SK-N-SH treated with all-trans-retinoic acid at 6 μM for 48 hours (cell line): ENCODE results near the gene USE1.
A peak's percentile ranks its signal among the peaks of the same experiment; 100 is the strongest.

ENCODE experiments used
- ATAC-seq: fragments of 200-7000 bp; cut with Tn5 transposase; 3 replicates; pipeline ENCODE4 v1.9.1; 2020; ENCODE audit warnings: mild to moderate bottlenecking, moderate library complexity
- ARNTL ChIP-seq: fragments of 450-650 bp; formaldehyde crosslinking; IDR thresholded peaks from 2 replicates; pipeline ENCODE4 v1.5.0; 2020; ENCODE audit warnings: low read depth, mild to moderate bottlenecking, moderate library complexity, borderline replicate concordance
- BACH2 ChIP-seq: fragments of 250-450 bp; sonication (Bioruptor Pico); IDR thresholded peaks from 2 replicates; pipeline ENCODE4 v1.9.0; 2021; ENCODE audit warnings: mild to moderate bottlenecking, borderline replicate concordance
- CSDC2 ChIP-seq: fragments of 250-450 bp; sonication (Bioruptor Pico); IDR thresholded peaks from 2 replicates; pipeline ENCODE4 v1.5.0; 2020; ENCODE audit warnings: mild to moderate bottlenecking, moderate library complexity
- CSRNP3 ChIP-seq: fragments of 250-450 bp; sonication (Bioruptor Pico); IDR thresholded peaks from 2 replicates; pipeline ENCODE4 v1.5.1; 2021; ENCODE audit warnings: mild to moderate bottlenecking, moderate library complexity
- ESRRG ChIP-seq: fragments of 250-450 bp; sonication (Bioruptor Pico); IDR thresholded peaks from 2 replicates; pipeline ENCODE4 v1.6.1; 2021; ENCODE audit warnings: mild to moderate bottlenecking
- GLIS3 ChIP-seq: fragments of 250-450 bp; sonication (Bioruptor Pico); IDR thresholded peaks from 2 replicates; pipeline ENCODE4 v1.5.0; 2020; ENCODE audit warnings: mild to moderate bottlenecking, moderate library complexity
- ISL1 ChIP-seq: fragments of 250-450 bp; sonication (Bioruptor Pico); IDR thresholded peaks from 2 replicates; pipeline ENCODE4 v2.1.2; 2022; ENCODE audit warnings: mild to moderate bottlenecking, moderate library complexity
- OSR1 ChIP-seq: fragments of 250-450 bp; sonication (Bioruptor Pico); IDR thresholded peaks from 2 replicates; pipeline ENCODE4 v1.8.0; 2022; ENCODE audit warnings: moderate library complexity, mild to moderate bottlenecking, inconsistent platforms
- POU6F1 ChIP-seq: fragments of 250-450 bp; sonication (Bioruptor Pico); IDR thresholded peaks from 2 replicates; pipeline ENCODE4 v1.8.0; 2021; ENCODE audit warnings: low read depth, mild to moderate bottlenecking, moderate library complexity, borderline replicate concordance
- PPARA ChIP-seq: fragments of 250-450 bp; sonication (Bioruptor Pico); IDR thresholded peaks from 2 replicates; pipeline ENCODE4 v1.5.0; 2020; ENCODE audit warnings: mild to moderate bottlenecking, borderline replicate concordance
- RARB ChIP-seq: fragments of 250-450 bp; sonication (Bioruptor Pico); IDR thresholded peaks from 2 replicates; pipeline ENCODE4 v1.8.0; 2021; ENCODE audit warnings: mild to moderate bottlenecking, moderate library complexity
- SNAI2 ChIP-seq: fragments of 250-450 bp; sonication (Bioruptor Pico); IDR thresholded peaks from 2 replicates; pipeline ENCODE4 v1.5.0; 2020; ENCODE audit warnings: mild to moderate bottlenecking, moderate library complexity
- TCF4 ChIP-seq: fragments of 250-450 bp; sonication (Bioruptor Pico); IDR thresholded peaks from 2 replicates; pipeline ENCODE4 v1.8.0; 2021; ENCODE audit warnings: mild to moderate bottlenecking, moderate library complexity, borderline replicate concordance
- TOX ChIP-seq: fragments of 250-450 bp; sonication (Bioruptor Pico); IDR thresholded peaks from 2 replicates; pipeline ENCODE4 v1.8.0; 2021; ENCODE audit warnings: mild to moderate bottlenecking, moderate library complexity, borderline replicate concordance
- TSHZ2 ChIP-seq: fragments of 250-450 bp; sonication (Bioruptor Pico); IDR thresholded peaks from 2 replicates; pipeline ENCODE4 v1.5.0; 2020; ENCODE audit warnings: mild to moderate bottlenecking, moderate library complexity
- ZC3H10 ChIP-seq: fragments of 250-450 bp; sonication (Bioruptor Pico); IDR thresholded peaks from 2 replicates; pipeline ENCODE4 v1.5.1; 2021; ENCODE audit warnings: mild to moderate bottlenecking, moderate library complexity
- ZFP3 ChIP-seq: fragments of 250-450 bp; sonication (Bioruptor Pico); IDR thresholded peaks from 2 replicates; pipeline ENCODE4 v1.5.0; 2020; ENCODE audit warnings: mild to moderate bottlenecking, moderate library complexity
- ZFP30 ChIP-seq: fragments of 450-650 bp; formaldehyde crosslinking; IDR thresholded peaks from 2 replicates; pipeline ENCODE4 v1.5.0; 2022; ENCODE audit warnings: mild to moderate bottlenecking, moderate library complexity
- ZNF565 ChIP-seq: fragments of 450-650 bp; formaldehyde crosslinking; conservative IDR thresholded peaks from 2 replicates; pipeline ENCODE4 v1.5.0; 2020; ENCODE audit warnings: low read depth, mild to moderate bottlenecking, moderate library complexity
- ZNF70 ChIP-seq: fragments of 450-650 bp; formaldehyde crosslinking; IDR thresholded peaks from 2 replicates; pipeline ENCODE4 v1.5.0; 2020; ENCODE audit warnings: mild to moderate bottlenecking, moderate library complexity
- ZNF8 ChIP-seq: fragments of 450-650 bp; formaldehyde crosslinking; IDR thresholded peaks from 2 replicates; pipeline ENCODE4 v1.5.0; 2020; ENCODE audit warnings: mild to moderate bottlenecking, moderate library complexity
- TF ChIP-seq, protein P1 (sequence below): fragments of 250-450 bp; sonication (Bioruptor Pico); IDR thresholded peaks from 2 replicates; pipeline ENCODE4 v1.8.0; 2020; ENCODE audit warnings: mild to moderate bottlenecking, moderate library complexity, borderline replicate concordance
- TF ChIP-seq, protein P2 (sequence below): fragments of 250-450 bp; sonication (Bioruptor Pico); IDR thresholded peaks from 2 replicates; pipeline ENCODE4 v1.5.1; 2020; ENCODE audit warnings: low read depth, mild to moderate bottlenecking, moderate library complexity

Gene USE1

GRCh38 chr19:17215127-17215971, at the start of gene USE1:
TSS of gene USE1 (plus strand) at chr19:17215357. CDS start at chr19:17215406, 49 bp downstream.
- TF ChIP-seq CSDC2 (CRISPR knock-in tag) (no peak), ZFP30 (CRISPR knock-in tag) (no peak), TCF4 (CRISPR knock-in tag) (no peak), ESRRG (CRISPR knock-in tag) (no peak), CSRNP3 (CRISPR knock-in tag) (no peak), SNAI2 (CRISPR knock-in tag) (no peak), ARNTL (no peak), ISL1 (CRISPR knock-in tag) (no peak), ZNF8 (no peak; the same call in 1 of the 2 replicates), BACH2 (CRISPR knock-in tag) (no peak), ZC3H10 (CRISPR knock-in tag) (0 out of 2 replicates have a peak, but pooled peaks have one; percentile 7), TOX (CRISPR knock-in tag) (no peak), ZNF70 (peak; percentile 26; the same call in 1 of the 2 replicates), ZFP3 (0 out of 2 replicates have a peak, but pooled peaks have one; percentile 12), OSR1 (CRISPR knock-in tag) (no peak), ZNF565 (CRISPR knock-in tag) (0 out of 2 replicates have a peak, but pooled peaks have one; percentile 26), TSHZ2 (CRISPR knock-in tag) (peak; percentile 23; the same call in 1 of the 2 replicates), PPARA (CRISPR knock-in tag) (0 out of 2 replicates have a peak, but pooled peaks have one; percentile 29), RARB (CRISPR knock-in tag) (peak; percentile 26; the same call in 1 of the 2 replicates), POU6F1 (CRISPR knock-in tag) (0 out of 2 replicates have a peak, but pooled peaks have one; percentile 12), GLIS3 (CRISPR knock-in tag) (no peak)
- TF ChIP-seq, protein P1, sequence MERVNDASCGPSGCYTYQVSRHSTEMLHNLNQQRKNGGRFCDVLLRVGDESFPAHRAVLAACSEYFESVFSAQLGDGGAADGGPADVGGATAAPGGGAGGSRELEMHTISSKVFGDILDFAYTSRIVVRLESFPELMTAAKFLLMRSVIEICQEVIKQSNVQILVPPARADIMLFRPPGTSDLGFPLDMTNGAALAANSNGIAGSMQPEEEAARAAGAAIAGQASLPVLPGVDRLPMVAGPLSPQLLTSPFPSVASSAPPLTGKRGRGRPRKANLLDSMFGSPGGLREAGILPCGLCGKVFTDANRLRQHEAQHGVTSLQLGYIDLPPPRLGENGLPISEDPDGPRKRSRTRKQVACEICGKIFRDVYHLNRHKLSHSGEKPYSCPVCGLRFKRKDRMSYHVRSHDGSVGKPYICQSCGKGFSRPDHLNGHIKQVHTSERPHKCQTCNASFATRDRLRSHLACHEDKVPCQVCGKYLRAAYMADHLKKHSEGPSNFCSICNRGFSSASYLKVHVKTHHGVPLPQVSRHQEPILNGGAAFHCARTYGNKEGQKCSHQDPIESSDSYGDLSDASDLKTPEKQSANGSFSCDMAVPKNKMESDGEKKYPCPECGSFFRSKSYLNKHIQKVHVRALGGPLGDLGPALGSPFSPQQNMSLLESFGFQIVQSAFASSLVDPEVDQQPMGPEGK (CRISPR knock-in tag), result 0 out of 2 replicates have a peak, but pooled peaks have one; percentile 47
- TF ChIP-seq, protein P2, sequence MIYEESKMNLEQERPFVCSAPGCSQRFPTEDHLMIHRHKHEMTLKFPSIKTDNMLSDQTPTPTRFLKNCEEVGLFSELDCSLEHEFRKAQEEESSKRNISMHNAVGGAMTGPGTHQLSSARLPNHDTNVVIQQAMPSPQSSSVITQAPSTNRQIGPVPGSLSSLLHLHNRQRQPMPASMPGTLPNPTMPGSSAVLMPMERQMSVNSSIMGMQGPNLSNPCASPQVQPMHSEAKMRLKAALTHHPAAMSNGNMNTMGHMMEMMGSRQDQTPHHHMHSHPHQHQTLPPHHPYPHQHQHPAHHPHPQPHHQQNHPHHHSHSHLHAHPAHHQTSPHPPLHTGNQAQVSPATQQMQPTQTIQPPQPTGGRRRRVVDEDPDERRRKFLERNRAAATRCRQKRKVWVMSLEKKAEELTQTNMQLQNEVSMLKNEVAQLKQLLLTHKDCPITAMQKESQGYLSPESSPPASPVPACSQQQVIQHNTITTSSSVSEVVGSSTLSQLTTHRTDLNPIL (CRISPR knock-in tag), result no peak
- ATAC-seq, result peak; percentile 94

DNA sequence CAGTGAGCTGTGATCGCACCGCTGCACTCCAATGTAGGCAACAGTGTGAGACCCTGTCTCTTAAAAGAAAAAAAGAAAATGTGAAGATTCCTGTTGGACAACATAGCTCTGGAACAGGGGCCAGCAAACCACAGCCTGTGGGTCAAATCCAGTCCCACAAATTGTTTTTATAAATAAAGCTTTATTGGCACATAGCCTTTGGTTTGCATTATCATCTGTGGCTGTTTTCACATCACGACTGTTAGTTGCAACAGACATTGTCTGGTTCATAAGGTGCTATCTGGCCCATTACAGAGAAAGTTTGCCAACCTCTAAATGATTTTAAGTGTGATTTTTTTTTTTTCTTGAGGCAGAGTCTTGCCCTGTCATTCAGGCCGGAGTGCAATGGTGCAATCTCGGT, 49.4 kb upstream of the USE1 start:
- no peak for ATAC-seq
- TF ChIP-seq ZNF565 (CRISPR knock-in tag), result no peak
- no peak for TF ChIP-seq ZFP3
- TF ChIP-seq ESRRG (CRISPR knock-in tag), result no peak
- no peak for TF ChIP-seq ZC3H10 (CRISPR knock-in tag)
- TF ChIP-seq BACH2 (CRISPR knock-in tag), result no peak
- TF ChIP-seq, protein P2 (CRISPR knock-in tag), result no peak
- no peak for TF ChIP-seq ARNTL
- TF ChIP-seq SNAI2 (CRISPR knock-in tag), result no peak
- TF ChIP-seq GLIS3 (CRISPR knock-in tag), result no peak
- no peak for TF ChIP-seq ZNF70
- TF ChIP-seq TSHZ2 (CRISPR knock-in tag), result no peak
- TF ChIP-seq ZNF8, result no peak
- no peak for TF ChIP-seq RARB (CRISPR knock-in tag)
- no peak for TF ChIP-seq ZFP30 (CRISPR knock-in tag)
